Measurements from ENCODE around the gene RPTOR. TPM values are rescaled to one million over a fixed set of nuclear protein-coding genes. Genes with fewer than 3 reads are reported as not detected.

RPTOR gene
- total and polyA plus RNA-seq, 2 donors (not counting 3 experiments of a cell fraction or from before 2014, with no cell fraction given) = 10.7 to 41.8 TPM

DNA sequence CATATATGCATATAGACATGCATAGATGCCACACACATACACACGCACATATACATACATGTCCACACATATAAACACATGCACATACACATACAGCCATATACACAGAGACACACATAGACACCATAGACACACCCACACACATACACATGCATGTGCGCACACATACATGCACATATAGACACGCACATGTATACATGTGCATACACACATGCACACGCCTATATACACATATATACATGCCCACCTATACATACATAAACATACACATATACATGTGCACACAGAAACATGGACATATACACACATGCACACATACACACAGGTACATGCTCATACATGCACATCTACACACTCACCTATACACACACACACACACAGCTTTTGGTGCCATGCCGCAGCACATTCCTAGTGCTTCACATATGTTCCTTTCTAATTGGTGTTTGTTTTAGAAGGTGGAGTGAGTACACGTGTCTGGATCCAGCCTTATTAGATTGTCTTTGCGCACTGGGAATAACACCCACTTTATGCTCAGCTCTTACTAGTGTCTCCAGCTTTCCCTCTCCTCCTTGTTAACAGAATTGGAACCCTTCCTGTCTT, 198.0 kb downstream of the RPTOR start:
- no peak overlapping the region for H3K9ac ChIP-seq (replicated peaks; ENCODE audit: extremely low read depth, insufficient read depth, low read length)
- ChIA-PET CTCF (interaction anchor here (0.9 kb wide), 1 partner anchor 167 kb away, joined by 3 read pairs; no protein-coding TSS in a partner anchor), POLR2A (no interaction called here)
- H3K4me1 ChIP-seq (ENCODE audit: control insufficient read depth, extremely low read depth, insufficient read depth, low read length) = no peaks in the 10 kb centered on the region
- H3K27ac ChIP-seq (ENCODE audit: insufficient read depth, low read depth, low read length) = no peak overlapping the region
- no peaks in the 10 kb centered on the region for H3K27me3 ChIP-seq (ENCODE audit: control insufficient read depth in 2 of 2, insufficient read depth in 2 of 2, low read length in 2 of 2)
- no peaks in the 10 kb centered on the region for H3K9me3 ChIP-seq (replicated peaks; ENCODE audit: control insufficient read depth, insufficient read depth, low read length)
- no peak overlapping the region for H2AFZ ChIP-seq (ENCODE audit: low read depth, low read length)
- H3K4me3 ChIP-seq (replicated peaks in 1 of 3; ENCODE audit: insufficient read depth in 1 of 3, low read depth in 1 of 3, low read length in 3 of 3) = no peak overlapping the region
- H3K36me3 ChIP-seq (ENCODE audit: control insufficient read depth in 2 of 2, extremely low read depth in 1 of 2, insufficient read depth in 2 of 2, low read length in 2 of 2) = peaks cover 0 to 3% of the 10 kb centered on the region in 2 experiments
- intact Hi-C loops (cut with micrococcal nuclease) = no loop called here
- H3K4me2 ChIP-seq (ENCODE audit: insufficient read depth, low read length) = no peak overlapping the region
- TF ChIP-seq GATA2 (IDR thresholded peaks at IDR 0.05; ENCODE audit: insufficient read depth, insufficient read length, low read depth, low read length) (no peak), FOS (IDR thresholded peaks at IDR 0.05; ENCODE audit: borderline replicate concordance, insufficient read depth, low read length) (no peak), EZH2 (IDR thresholded peaks at IDR 0.05; ENCODE audit: borderline replicate concordance, low read depth, low read length, severe bottlenecking) (no peak), POLR2AphosphoS5 (IDR thresholded peaks at IDR 0.05; ENCODE audit: insufficient read depth, low read depth, low read length) (no peak), MYC (IDR thresholded peaks at IDR 0.05; ENCODE audit: low read depth, low read length) (no peak), POLR2A (IDR thresholded peaks at IDR 0.05; ENCODE audit: low read depth, low read length) (no peak), JUN (IDR thresholded peaks at IDR 0.05; ENCODE audit: borderline replicate concordance, insufficient read depth, insufficient read length, low read depth) (no peak)
- TF ChIP-seq, protein P1, sequence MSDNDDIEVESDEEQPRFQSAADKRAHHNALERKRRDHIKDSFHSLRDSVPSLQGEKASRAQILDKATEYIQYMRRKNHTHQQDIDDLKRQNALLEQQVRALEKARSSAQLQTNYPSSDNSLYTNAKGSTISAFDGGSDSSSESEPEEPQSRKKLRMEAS (IDR thresholded peaks at IDR 0.05; ENCODE audit: insufficient read depth, insufficient read length) = no peak
- TF ChIP-seq, protein P2, sequence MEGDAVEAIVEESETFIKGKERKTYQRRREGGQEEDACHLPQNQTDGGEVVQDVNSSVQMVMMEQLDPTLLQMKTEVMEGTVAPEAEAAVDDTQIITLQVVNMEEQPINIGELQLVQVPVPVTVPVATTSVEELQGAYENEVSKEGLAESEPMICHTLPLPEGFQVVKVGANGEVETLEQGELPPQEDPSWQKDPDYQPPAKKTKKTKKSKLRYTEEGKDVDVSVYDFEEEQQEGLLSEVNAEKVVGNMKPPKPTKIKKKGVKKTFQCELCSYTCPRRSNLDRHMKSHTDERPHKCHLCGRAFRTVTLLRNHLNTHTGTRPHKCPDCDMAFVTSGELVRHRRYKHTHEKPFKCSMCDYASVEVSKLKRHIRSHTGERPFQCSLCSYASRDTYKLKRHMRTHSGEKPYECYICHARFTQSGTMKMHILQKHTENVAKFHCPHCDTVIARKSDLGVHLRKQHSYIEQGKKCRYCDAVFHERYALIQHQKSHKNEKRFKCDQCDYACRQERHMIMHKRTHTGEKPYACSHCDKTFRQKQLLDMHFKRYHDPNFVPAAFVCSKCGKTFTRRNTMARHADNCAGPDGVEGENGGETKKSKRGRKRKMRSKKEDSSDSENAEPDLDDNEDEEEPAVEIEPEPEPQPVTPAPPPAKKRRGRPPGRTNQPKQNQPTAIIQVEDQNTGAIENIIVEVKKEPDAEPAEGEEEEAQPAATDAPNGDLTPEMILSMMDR (IDR thresholded peaks at IDR 0.05; ENCODE audit: extremely low read depth in 1 of 2, insufficient read depth in 1 of 2, low read depth in 1 of 2, low read length in 2 of 2) = no peak
- FAIRE-seq (no peak), DNase-seq (ENCODE audit: low read depth, low spot score) (no peak)
- no TSS peak for BruUV-seq (replicated peaks)
- no peaks in the 10 kb centered on the region for H3K9me1 ChIP-seq (replicated peaks; ENCODE audit: control insufficient read depth, extremely low read depth, insufficient read depth, low read length)
- dilution Hi-C loops (cut with MboI; ENCODE audit: extremely low pct_ligation_motif_present, low sequenced_read_pairs) = no loop called here
- no peaks in the 10 kb centered on the region for H4K20me1 ChIP-seq (replicated peaks; ENCODE audit: control insufficient read depth, extremely low read depth, insufficient read depth, low read length)
- H3K79me2 ChIP-seq (ENCODE audit: control insufficient read depth, insufficient read depth, low read length) = no peaks in the 10 kb centered on the region

Data from endothelial cell of umbilical vein (primary cell).